HG02981 (cell line): Measurements from ENCODE around the gene GFPT2.
"Not testable (repeated sequence)": the region's sequence is repeated elsewhere in the genome, so short reads cannot be mapped to it uniquely, and the experiment has no call there.

Source experiments
- ATAC-seq: cut with Tn5 transposase; IDR thresholded peaks from one replicate; pipeline ENCODE4 v1.9.1; 2021; ENCODE audit warnings: mild to moderate bottlenecking, moderate library complexity; ENCODE audit not compliant: unreplicated experiment

Gene GFPT2

GRCh38 chr5:180311216-180311615 is 41.9 kb downstream of the GFPT2 start:
- no peak for ATAC-seq

DNA sequence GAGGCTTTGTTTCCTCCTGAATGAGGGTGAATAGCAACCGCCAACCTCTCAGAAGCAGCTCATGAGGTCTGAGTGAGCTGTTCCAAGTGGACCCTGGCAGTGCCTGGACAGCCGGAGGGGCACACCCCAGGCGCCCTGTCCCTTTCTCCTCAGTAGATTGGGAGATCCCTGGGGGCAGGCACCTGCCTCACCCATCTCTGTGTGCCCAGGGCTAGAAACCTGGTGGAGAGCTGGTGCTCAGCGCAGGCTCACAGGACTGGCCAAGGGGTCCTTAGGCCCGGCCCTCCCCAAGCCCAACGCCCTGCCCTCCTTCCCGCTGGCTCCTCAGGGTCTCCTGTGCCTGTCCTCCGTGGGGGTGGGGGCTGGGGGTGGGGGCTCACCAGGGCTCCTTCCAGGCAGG is 46.3 kb downstream of the GFPT2 start:
- ATAC-seq = no peak

DNA sequence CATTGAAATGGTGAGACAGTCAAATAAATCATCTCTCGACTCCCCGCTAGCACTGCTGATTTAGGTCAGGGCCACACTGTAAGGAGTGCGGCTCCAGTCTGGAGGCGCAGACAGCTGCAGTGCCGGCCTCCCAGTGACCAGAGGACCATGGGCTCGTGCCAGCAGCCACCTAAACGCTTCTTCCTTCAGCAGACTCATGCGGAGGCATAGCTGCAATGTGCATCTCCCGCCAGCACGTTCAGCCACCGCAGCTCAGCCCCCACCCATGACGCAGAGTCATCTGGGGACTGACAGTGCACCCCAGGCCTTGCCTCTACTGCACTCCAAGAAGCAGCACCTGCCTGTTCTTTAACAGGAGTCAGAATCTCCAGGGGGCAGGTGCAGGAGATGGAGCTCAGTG is 47.7 kb downstream of the GFPT2 start:
- ATAC-seq = no peak

- no peak for ATAC-seq
Measured at GRCh38 chr5:180304431-180305375, 48.4 kb downstream of the GFPT2 start.

DNA sequence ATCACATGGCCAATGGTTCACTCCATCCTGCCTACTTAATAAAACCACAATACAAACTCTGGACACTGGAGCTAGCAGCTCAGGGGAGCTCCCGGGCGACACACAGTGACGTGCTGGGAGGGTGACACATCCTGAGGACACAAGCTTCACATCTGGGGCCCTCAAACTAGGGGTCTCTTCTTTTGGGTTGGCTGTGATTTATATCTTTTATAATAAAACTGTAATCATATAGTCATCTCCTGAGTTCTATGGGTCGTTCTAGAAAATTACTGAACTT is 49.2 kb downstream of the GFPT2 start:
- ATAC-seq = no peak

DNA sequence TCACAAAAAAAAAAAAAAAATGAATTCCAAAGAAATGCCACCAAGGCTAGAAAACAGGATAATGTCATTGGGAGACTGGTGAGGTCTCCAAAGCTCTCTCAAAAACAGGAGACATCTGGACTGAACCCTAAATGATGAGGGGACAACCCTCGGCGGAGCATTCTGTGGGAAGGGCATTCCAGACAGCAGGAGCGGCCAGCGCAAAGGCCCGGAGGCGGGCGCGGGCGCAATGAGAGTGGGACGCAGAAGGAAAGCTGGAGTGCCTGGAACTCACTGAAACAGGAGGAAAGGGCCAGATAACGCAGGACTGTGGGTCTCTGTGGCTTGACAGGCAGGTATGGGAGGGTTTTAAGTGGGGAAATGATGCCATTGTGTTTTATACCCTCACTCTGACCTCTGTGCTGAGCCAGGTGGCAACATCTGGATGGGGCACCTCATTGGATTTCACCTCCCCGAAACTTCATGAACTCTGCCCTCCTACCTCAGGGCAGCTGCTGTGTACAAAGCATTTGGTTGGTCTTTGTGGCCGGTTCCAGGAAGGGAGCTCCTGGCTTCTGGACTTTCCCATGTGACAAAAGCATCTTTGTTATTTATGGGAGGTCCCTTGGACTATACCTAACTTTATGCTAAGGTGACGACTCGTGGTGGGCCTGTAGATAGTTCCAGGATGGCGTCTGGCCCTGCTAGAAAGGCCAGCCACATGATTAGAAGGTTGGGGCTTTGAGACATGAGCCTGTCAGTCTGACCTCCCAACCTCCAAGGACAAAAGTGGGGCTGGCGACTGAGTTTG is 49.7 kb downstream of the GFPT2 start:
- no peak for ATAC-seq

GRCh38 chr5:180302256-180302655 is 50.9 kb downstream of the GFPT2 start:
- ATAC-seq = no peak

DNA sequence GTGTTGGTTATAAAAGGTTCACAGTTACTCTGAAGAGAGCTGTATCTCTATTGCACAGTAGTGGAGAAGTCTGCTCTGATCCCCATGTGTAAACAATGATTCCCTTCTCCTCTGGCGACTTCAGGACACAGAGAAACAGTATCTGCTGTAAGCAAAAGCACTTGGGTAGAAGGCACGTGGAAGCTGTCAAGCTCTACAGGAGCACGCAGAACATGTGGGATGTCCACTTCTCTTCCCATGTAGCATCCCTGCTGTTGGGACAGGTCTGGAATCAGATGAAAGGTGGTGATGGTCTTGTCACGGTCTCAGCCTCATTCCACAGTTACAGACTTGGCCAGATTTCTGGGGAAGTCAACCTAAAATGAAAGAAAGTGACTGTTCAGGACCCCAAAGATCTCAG is 51.9 kb downstream of the GFPT2 start:
- ATAC-seq = no peak

DNA sequence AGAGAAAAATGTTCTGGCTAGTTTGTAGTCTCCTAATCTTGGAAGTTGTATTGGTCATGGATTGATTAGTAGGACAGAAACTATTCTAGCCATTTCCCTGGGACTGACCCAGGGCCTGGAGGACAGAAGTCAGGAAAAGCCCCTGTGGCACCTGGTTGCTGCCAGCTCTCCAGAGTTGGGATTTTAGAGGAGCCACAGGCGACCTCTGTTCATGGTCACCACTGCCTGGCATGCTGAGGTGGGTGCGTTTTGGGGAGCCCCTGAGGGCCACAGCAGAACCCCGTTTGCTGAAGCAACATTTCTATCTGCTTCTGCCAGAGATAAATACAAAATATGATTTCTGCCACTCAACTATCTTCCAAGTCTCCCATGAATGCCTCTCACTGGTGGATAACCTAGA is 53.6 kb downstream of the GFPT2 start:
- ATAC-seq = no peak

GRCh38 chr5:180299014-180299413 is 54.1 kb downstream of the GFPT2 start:
- ATAC-seq = not testable (repeated sequence)

GRCh38 chr5:180297587-180298282 is 55.4 kb downstream of the GFPT2 start:
- ATAC-seq = no peak

- no peak for ATAC-seq
Measured at GRCh38 chr5:180296771-180297170, 56.4 kb downstream of the GFPT2 start.

DNA sequence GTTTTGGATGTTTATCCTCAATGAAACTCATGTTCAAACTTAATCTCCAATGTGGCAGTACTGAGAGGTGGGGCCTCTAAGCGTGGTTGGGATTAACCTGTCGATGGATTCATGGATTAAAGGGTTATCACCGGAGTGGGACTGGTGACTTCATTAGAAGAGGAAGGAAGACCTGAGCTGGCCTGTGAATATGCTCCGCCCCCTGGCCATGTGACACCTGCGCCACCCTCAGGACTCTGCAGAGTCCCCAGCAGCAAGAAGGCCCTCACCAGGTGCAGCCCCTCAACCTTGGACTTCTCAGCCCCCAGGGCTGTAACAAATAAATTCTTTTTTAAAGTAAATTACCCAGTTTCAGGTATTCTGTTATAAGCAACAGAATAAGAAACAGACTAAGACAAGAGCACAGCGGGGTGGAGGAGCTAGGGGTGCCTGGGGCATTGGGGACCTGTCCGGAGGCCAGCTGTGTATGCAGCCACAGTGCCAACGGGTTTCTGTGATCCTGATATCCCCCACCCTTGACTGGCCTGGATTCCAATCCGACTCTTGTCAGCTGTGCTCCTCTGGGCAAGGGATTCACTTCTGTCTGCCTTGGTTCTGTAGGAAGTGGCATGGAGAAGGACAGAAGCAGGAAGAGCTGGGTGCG is 58.1 kb downstream of the GFPT2 start:
- no peak for ATAC-seq

DNA sequence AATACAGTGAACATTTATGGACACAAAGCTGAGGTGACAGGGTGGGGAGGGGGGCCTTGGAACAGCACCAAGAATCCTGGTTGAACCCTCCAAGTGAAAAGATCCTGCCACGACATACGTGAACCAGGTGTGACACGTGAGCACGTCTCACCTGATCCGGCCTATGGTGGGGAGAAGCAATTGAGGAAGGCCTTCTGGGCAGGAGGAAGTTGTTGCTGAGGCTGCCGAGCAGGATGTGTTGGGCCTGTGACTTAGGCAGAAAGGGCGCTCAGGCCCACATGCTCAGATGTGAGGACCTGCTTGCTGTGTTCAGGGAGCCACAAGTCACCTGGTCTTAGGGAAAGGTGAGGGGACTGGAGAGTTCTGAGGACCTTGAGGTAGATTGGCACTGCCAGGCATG is 58.7 kb downstream of the GFPT2 start:
- no peak for ATAC-seq

DNA sequence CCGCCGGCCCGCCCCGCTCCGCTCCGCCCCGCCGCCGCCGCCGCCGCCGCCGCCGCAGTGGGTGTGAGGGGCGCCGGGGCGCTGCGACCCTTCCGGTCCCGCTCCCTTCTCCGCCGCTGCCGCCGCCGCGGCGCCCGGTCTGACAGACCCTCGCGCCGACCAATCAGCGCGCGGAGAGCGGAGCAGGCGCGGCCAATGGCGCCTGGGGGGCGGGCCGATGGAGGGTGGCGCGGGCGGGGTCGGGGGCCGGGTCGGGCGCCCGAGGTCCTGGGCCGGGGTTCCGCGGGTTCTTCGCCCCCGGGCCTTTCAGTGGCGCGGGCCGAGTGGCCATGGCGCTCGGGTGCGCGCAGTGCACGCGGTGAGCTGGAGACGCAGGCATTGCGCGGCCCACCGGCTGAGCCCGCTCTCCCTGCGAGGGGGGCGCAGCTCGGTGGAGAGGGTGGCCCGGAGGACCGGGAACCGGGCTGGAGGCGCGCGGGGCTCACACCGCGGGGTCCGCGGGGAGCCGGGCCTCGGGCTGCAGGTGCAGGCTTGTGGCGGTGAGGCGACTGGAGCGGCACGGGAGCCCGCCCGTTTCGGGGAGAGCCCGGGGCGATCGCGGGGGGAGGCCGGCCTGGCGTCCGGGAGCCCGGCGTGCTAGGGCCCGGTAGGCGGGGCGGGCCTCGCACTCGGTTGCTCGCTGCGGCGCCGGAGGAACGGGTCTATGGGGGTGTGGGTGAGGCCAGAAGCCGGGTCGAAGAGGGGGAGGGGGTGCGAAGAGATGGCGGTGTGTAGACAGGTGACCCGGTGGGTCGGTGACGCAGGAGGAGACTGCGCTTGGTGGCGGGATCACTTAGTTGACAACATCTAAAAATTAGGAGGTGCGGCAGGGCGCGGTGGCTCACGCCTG is 60.9 kb downstream of the GFPT2 start, which contains the start of gene MAPK9:
MAPK9 (minus strand) TSS at position 141 of the 889 bp plus-strand sequence. CDS start 11,522 bp downstream, outside the sequence.
- ATAC-seq = peak; percentile 75

DNA sequence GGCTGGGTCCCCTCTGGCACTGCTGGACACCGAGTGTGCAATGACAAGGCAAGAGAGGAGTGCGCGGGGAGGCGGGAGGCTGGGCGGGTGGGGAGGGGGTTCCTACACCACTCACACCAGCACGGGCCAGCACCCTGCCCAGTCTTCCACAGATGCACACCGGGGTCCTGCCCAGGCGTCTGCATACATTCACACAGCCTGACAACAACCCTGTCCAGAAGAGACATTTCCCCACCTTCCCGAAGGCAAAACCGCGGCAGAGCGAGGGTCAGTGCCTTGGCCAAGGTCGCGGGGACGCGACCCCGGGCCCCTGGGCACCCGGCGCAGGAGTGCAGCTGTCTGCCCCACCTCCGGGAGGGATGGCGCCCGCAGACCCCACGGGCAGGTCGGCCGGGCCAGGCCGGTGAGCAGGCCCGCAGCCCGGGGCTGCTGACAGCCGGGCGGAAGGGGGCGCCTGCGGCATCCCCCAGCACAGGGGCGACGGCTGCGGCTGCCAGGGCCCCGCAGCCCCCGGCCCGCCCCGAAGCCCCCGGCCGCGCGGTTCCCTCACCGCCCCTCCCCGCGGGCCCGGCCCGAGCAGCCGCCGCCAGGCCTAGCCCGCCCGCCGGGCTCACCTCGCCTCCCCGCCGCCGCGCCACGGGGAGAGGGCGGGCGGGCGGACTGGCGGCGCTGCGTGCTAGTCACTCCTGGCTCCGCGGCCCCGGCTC is 61.7 kb downstream of the GFPT2 start:
- peak; percentile 21 for ATAC-seq

DNA sequence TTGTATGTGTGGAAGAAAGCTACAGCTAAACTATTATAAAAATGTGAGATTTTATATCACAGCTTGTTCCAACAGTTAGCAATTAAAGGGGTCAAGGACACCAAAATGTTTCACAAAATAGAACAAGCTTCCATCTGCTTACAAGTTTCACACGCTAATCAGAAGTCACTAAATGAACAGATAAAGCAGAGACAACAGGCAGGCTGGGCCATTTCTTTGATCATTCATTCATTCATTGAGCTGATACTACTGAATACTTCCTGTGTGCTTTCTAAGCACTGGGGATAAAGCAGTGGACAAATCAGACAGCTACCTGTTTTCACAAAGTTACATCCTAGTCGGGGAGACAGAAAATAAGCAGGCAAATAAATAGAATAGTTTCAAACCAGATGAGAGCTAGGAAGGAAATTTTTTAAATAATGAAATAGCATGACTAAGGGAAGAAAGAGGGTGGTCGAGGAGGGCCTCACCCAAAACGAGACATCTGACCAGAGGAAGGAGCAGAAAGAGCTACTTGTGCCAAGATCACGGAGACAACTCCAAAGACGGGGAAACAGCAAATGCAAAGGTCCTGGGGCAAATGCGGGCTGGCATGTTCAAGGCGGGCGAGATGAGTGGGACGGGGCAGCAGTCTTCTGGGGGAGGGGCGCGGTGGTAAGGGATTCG is 62.4 kb downstream of the GFPT2 start:
- ATAC-seq = no peak

GRCh38 chr5:180289966-180290365 is 63.2 kb downstream of the GFPT2 start:
- no peak for ATAC-seq

DNA sequence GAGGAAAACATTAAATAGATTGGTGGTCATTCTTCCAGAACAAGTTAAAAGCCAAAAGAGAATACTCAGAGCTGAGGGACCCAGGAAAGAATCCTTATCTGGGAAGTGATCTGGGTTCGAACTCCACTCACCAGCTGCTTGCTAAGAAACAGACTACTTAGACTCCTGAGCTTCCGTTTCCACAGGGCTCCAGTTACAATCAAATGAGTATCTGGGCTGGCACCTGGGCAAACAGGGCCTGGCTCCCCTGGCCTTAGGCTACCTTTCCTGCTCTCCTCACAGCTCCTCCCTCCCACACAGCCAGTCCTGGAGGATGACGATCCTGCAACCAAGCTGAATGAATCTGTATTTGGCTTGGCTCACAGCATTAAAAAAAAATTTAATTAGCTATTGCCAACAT is 63.7 kb downstream of the GFPT2 start:
- no peak for ATAC-seq
